Measurements from ENCODE around the gene PLK5.
"Not testable (repeated sequence)": the region's sequence is repeated elsewhere in the genome, so short reads cannot be mapped to it uniquely, and the experiment has no call there.

The PLK5 gene

GRCh38 chr19:1533510-1534150 is 9.8 kb downstream of the PLK5 start:
- H3K27ac ChIP-seq (ENCODE audit: low read depth, low read length), result no peak overlapping the region
- H3K9me3 ChIP-seq (ENCODE audit: low read length), result no peaks in the 10 kb centered on the region
- no peak overlapping the region for H3K4me3 ChIP-seq (ENCODE audit: low read depth in 1 of 2, low read length in 2 of 2)
- H3K27me3 ChIP-seq (ENCODE audit: control insufficient read depth in 1 of 2, insufficient read depth in 2 of 2, low read length in 2 of 2), result peaks cover 0 to 10% of the 10 kb centered on the region in 2 donors
- H3K36me3 ChIP-seq (ENCODE audit: insufficient read depth, low read length), result no peaks in the 10 kb centered on the region
- H3K9ac ChIP-seq (ENCODE audit: low read length), result no peak overlapping the region
- H3K4me1 ChIP-seq (ENCODE audit: insufficient read depth, low read length), result no peaks in the 10 kb centered on the region

- Histone ChIP-seq H3K9me3 (ENCODE audit: low read length) (no peaks in the 10 kb centered on the region), H3K9ac (ENCODE audit: low read length) (no peak overlapping the region), H3K4me1 (ENCODE audit: insufficient read depth, low read length) (no peaks in the 10 kb centered on the region), H3K4me3 (ENCODE audit: low read depth in 1 of 2, low read length in 2 of 2) (no peak overlapping the region), H3K27me3 (ENCODE audit: control insufficient read depth in 1 of 2, insufficient read depth in 2 of 2, low read length in 2 of 2) (peaks cover 0 to 3% of the 10 kb centered on the region in 2 donors), H3K27ac (ENCODE audit: low read depth, low read length) (no peak overlapping the region), H3K36me3 (ENCODE audit: insufficient read depth, low read length) (no peaks in the 10 kb centered on the region)
Measured at GRCh38 chr19:1534972-1535371, 11.1 kb downstream of the PLK5 start.

- not testable (repeated sequence) for H3K9me3 ChIP-seq (ENCODE audit: low read length); H3K4me3 ChIP-seq (ENCODE audit: low read depth in 1 of 2, low read length in 2 of 2); H3K4me1 ChIP-seq (ENCODE audit: insufficient read depth, low read length); H3K9ac ChIP-seq (ENCODE audit: low read length); H3K27me3 ChIP-seq (ENCODE audit: control insufficient read depth in 1 of 2, insufficient read depth in 2 of 2, low read length in 2 of 2); H3K27ac ChIP-seq (ENCODE audit: low read depth, low read length); H3K36me3 ChIP-seq (ENCODE audit: insufficient read depth, low read length)
Measured at GRCh38 chr19:1535699-1536098, 11.8 kb downstream of the PLK5 start.

DNA sequence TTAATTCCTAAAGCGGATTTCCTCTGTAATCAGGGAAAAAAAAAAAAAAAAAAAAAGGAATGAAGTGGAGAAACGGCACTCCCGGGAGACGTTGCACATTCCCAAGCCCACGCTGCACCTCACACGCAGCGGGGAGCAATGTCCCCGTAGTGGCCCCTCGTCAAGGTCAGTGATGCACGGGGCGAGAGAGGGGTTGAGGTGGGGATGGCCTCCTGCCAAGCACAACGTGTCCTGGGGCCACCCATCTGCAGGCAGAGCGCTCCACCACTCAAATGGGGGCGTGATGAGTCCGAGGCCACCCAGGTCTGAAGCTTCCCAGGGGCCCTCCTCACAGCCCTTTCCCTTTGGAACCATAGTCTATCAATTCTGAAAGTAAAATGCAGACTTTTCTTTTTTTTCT is 15.1 kb downstream of the PLK5 start:
- Histone ChIP-seq H3K27ac (ENCODE audit: low read depth, low read length) (no peak overlapping the region), H3K4me1 (ENCODE audit: insufficient read depth, low read length) (peaks cover 8% of the 10 kb centered on the region), H3K27me3 (ENCODE audit: control insufficient read depth in 1 of 2, insufficient read depth in 2 of 2, low read length in 2 of 2) (no peaks in the 10 kb centered on the region), H3K9ac (ENCODE audit: low read length) (no peak overlapping the region), H3K4me3 (ENCODE audit: low read depth in 1 of 2, low read length in 2 of 2) (no peak overlapping the region), H3K9me3 (ENCODE audit: low read length) (no peaks in the 10 kb centered on the region), H3K36me3 (ENCODE audit: insufficient read depth, low read length) (no peaks in the 10 kb centered on the region)

- H3K36me3 ChIP-seq (ENCODE audit: insufficient read depth, low read length); H3K4me3 ChIP-seq (ENCODE audit: low read depth in 1 of 2, low read length in 2 of 2); H3K4me1 ChIP-seq (ENCODE audit: insufficient read depth, low read length); H3K9ac ChIP-seq (ENCODE audit: low read length); H3K9me3 ChIP-seq (ENCODE audit: low read length); H3K27ac ChIP-seq (ENCODE audit: low read depth, low read length); H3K27me3 ChIP-seq (ENCODE audit: control insufficient read depth in 1 of 2, insufficient read depth in 2 of 2, low read length in 2 of 2): not testable (repeated sequence)
Measured at GRCh38 chr19:1539749-1540148, 15.9 kb downstream of the PLK5 start.

- H3K4me3 ChIP-seq (ENCODE audit: low read depth in 1 of 2, low read length in 2 of 2), result peak overlapping the region in 1 of 2 donors; percentile 33
- peaks cover 8% of the 10 kb centered on the region for H3K4me1 ChIP-seq (ENCODE audit: insufficient read depth, low read length)
- H3K36me3 ChIP-seq (ENCODE audit: insufficient read depth, low read length), result no peaks in the 10 kb centered on the region
- H3K27me3 ChIP-seq (ENCODE audit: control insufficient read depth in 1 of 2, insufficient read depth in 2 of 2, low read length in 2 of 2), result no peaks in the 10 kb centered on the region
- H3K9me3 ChIP-seq (ENCODE audit: low read length), result no peaks in the 10 kb centered on the region
- no peak overlapping the region for H3K9ac ChIP-seq (ENCODE audit: low read length)
- no peak overlapping the region for H3K27ac ChIP-seq (ENCODE audit: low read depth, low read length)
Measured at GRCh38 chr19:1540365-1540925, 16.6 kb downstream of the PLK5 start.

DNA sequence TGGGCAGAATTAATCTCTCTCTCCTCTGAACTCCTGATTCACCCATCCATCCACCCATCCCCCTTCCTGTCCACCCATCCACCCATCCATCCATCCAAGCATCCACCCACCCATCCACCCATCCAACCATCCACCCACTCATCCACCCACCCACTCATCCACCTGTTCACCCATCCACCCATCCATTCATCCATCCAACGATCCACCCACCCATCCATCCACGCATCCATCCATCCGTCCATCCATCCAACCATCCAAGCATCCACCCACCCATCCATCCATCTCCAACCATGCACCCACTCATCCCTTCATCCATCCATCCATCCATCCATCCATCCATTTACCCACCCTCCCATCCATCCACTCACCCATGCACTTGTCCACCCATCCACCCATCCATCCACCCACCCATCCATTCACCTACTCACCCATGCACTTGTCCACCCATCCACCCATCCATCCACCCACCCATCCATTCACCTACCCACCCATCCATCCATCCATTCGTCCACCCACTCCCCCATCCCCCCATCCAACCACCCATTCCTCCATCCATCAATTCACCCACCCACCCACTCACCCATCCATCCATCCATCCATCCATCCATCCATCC is 25.6 kb downstream of the PLK5 start:
- Histone ChIP-seq H3K27me3 (ENCODE audit: control insufficient read depth in 1 of 2, insufficient read depth in 2 of 2, low read length in 2 of 2) (peaks cover 0 to 3% of the 10 kb centered on the region in 2 donors), H3K4me1 (ENCODE audit: insufficient read depth, low read length) (no peaks in the 10 kb centered on the region), H3K9ac (ENCODE audit: low read length) (no peak overlapping the region), H3K27ac (ENCODE audit: low read depth, low read length) (no peak overlapping the region), H3K9me3 (ENCODE audit: low read length) (no peaks in the 10 kb centered on the region), H3K36me3 (ENCODE audit: insufficient read depth, low read length) (no peaks in the 10 kb centered on the region), H3K4me3 (ENCODE audit: low read depth in 1 of 2, low read length in 2 of 2) (no peak overlapping the region)

DNA sequence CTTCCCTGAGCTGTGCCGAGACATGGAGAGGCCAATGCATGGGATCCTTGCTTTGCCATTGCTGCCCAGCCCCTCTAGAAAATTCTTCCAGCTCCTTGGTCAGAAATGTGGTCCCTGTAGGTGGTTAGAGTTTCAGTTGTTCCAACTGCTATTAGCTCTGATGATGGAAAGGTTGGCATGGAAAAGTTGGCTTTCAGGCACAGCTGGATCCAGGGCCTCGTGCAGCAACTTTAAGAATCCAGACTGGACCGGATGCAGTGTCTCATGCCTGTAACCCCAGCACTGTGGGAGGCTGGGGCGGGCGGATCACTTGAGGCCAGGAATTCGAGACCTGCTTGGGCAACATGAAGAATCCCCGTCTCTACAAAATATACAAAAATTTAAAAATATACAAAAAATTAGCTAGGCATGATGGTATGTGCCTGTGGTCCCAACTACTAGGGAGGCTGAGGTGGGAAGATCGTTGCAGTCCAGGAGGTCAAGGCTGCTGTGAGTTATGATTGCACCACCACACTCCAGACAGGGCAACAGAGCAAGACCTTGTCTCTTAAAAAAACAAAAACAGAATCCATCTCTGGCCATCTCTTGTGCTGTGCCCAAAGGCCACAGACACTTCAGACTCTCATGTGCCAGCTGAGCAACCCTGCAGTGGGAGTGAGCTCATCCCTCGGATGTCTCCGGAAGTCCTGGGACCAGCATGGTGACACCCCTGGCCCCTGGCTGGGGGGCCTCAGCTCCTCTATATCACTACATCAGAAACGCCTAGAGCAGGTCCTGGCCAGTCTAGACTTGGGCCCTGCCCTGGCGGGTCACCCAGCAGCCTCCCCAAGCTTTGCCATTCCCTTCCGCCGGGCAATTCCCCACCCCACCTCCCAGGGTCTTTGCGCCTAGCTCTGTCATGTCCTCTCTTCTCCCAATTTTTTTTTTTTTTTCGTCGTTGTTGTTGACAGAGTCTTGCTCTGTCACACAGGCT is 27.5 kb downstream of the PLK5 start:
- Histone ChIP-seq H3K9ac (ENCODE audit: low read length) (no peak overlapping the region), H3K36me3 (ENCODE audit: insufficient read depth, low read length) (no peaks in the 10 kb centered on the region), H3K4me3 (ENCODE audit: low read depth in 1 of 2, low read length in 2 of 2) (no peak overlapping the region), H3K27me3 (ENCODE audit: control insufficient read depth in 1 of 2, insufficient read depth in 2 of 2, low read length in 2 of 2) (peaks cover 0 to 2% of the 10 kb centered on the region in 2 donors), H3K27ac (ENCODE audit: low read depth, low read length) (no peak overlapping the region), H3K4me1 (ENCODE audit: insufficient read depth, low read length) (no peaks in the 10 kb centered on the region), H3K9me3 (ENCODE audit: low read length) (no peaks in the 10 kb centered on the region)

- no peak overlapping the region for H3K4me3 ChIP-seq (ENCODE audit: low read depth in 1 of 2, low read length in 2 of 2)
- no peaks in the 10 kb centered on the region for H3K9me3 ChIP-seq (ENCODE audit: low read length)
- H3K4me1 ChIP-seq (ENCODE audit: insufficient read depth, low read length), result no peaks in the 10 kb centered on the region
- H3K27me3 ChIP-seq (ENCODE audit: control insufficient read depth in 1 of 2, insufficient read depth in 2 of 2, low read length in 2 of 2), result no peaks in the 10 kb centered on the region
- no peak overlapping the region for H3K27ac ChIP-seq (ENCODE audit: low read depth, low read length)
- no peaks in the 10 kb centered on the region for H3K36me3 ChIP-seq (ENCODE audit: insufficient read depth, low read length)
- H3K9ac ChIP-seq (ENCODE audit: low read length), result no peak overlapping the region
Measured at GRCh38 chr19:1553415-1553814, 29.5 kb downstream of the PLK5 start.

DNA sequence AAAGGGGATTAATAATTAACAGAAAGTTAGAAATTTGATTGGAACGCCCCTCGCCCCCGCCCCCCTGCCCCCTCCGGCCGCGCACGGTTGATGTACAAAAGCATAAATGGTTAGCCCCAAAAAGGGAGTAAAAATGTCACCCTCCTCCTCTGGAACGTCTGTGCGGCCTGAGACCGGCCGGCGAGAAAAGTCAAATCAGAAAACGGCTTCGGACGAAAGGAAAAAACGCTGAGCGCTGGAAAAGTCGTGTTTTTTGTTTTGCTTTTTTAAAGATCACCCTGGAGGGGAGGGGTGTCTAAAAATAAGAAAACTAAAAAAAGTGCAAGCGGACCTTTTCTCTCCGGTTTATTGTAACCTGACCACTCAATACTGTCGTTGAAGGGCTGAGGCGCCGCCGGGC is 31.1 kb downstream of the PLK5 start:
- H3K4me1 ChIP-seq (ENCODE audit: insufficient read depth, low read length), result no peaks in the 10 kb centered on the region

More for the DNA sequence above, 31.1 kb downstream of the PLK5 start:
- Histone ChIP-seq H3K9me3 (ENCODE audit: low read length) (no peaks in the 10 kb centered on the region), H3K36me3 (ENCODE audit: insufficient read depth, low read length) (no peaks in the 10 kb centered on the region), H3K27ac (ENCODE audit: low read depth, low read length) (no peak overlapping the region), H3K9ac (ENCODE audit: low read length) (no peak overlapping the region), H3K27me3 (ENCODE audit: control insufficient read depth in 1 of 2, insufficient read depth in 2 of 2, low read length in 2 of 2) (no peaks in the 10 kb centered on the region), H3K4me3 (ENCODE audit: low read depth in 1 of 2, low read length in 2 of 2) (no peak overlapping the region)

Data from muscle layer of colon (tissue), 2 donors.